ENCODE measurements around the gene ENDOV. TPM values are rescaled to one million over a fixed set of nuclear protein-coding genes. Genes with fewer than 3 reads are reported as not detected.

Gene ENDOV
- 9.1 TPM for total RNA-seq
- long read RNA-seq, partial matches to known transcripts, result 0 of 10 reads
- long read RNA-seq, other reads (novel, unspliced or antisense), result 9 of 10 reads

DNA sequence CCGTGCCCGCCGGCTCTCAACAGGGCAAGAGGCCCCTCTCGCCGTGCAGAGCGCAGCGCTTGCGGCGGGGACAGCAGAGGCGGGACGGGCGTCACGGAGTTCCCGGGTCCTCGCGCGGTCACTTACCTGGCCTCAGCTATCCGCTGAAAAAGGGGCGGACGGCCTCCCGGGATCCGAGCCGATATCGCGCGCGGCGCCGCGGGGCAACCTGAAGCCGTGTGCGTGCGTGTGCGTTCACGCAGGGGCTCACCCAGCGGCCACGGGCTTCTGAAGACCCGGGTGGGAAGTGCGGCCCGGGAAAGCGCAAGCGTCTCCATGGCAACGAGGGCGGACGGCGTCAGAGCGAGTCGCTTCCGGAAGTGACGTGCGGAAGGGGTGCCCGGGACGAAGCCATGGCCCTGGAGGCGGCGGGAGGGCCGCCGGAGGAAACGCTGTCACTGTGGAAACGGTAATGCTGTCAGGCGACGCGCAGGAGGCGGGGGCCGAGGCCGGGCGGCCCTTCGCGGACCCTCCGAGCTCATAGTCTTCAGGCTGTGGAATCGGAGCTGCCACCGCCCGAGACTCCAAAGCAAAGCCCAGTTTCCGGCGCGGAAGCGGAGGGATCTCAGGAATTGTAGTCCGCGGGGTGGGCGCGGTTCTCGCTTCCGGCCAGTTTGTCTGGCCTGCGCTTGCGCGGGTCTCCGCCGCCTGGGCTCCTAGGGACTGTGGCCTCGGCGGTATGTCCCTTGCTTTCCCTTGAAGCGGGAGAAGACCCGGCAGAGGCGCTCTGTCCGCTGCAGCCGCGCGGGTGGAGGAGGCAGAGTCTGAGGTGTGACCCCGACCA, at the start of gene ENDOV:
TSS of gene ENDOV (plus strand) at position 365 of the 823 bp plus-strand sequence. CDS start at position 393, 28 bp downstream.
- intact Hi-C loops (cut with micrococcal nuclease), result no loop called here
- ATAC-seq (peak; percentile 98), DNase-seq (peak; percentile 96)

DNA sequence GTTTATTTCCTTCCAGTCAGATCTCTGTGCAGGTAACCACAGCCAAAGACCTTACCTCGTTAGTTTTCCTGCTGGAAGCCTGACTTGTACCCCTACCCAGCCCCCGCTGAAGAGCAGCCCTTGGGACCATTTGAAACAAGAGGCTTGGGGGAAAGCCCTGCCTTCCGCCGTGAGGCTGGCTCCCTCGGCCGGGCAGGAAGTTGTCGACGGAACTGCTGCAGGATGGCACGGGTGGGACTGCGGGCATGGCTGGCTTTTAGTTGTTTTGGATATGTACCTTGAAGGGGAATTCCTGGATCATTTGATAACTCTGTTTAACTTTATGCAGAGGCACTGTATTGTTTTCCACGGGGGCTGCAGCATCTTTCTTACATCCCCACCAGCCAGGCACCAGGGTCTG, 49.0 kb upstream of the ENDOV start:
- intact Hi-C loops (cut with micrococcal nuclease), result no loop called here
- DNase-seq, result no peak

DNA sequence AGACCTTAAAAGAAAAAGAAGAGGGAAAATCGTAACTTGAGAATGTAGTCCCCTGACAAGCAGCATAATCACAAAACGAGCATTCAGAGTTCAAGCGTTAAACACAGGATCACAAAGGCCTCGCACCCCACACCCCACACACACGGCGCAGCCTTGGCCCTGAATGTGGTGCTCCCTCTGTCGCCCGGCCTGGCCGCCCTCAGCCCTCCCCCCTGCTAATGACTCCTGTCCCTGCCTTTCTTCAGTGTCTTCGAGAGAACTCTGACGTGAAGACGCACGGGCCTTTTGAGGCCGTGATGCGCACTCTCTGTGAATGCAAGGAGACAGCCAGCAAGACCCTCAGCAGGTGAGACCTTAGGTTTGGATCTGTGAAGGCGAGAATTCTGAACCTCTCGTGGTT, 47.5 kb upstream of the ENDOV start:
- intact Hi-C loops (cut with micrococcal nuclease), result no loop called here
- DNase-seq, result no peak
- ATAC-seq, result no peak

More for the DNA sequence above, 49.0 kb upstream of the ENDOV start:
- ATAC-seq, result no peak

DNA sequence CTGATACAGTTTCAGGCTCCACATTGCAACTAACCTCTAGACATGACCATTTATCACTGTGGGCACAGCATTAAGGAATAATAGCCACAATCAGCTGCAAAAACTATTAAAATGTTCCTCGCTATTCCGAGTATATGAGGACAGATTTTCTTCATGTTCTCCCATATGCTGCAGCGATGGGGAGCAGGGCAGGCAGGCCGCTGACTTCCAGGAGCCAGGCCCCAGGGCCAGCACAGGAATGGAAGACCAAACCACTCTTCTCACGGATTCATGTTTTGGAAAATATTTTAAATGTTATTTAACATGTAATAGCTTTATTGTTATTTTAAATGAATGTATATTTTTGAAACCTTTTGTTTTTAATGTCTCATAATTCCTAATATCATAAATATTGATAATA, 43.8 kb upstream of the ENDOV start:
- ATAC-seq, result no peak

DNA sequence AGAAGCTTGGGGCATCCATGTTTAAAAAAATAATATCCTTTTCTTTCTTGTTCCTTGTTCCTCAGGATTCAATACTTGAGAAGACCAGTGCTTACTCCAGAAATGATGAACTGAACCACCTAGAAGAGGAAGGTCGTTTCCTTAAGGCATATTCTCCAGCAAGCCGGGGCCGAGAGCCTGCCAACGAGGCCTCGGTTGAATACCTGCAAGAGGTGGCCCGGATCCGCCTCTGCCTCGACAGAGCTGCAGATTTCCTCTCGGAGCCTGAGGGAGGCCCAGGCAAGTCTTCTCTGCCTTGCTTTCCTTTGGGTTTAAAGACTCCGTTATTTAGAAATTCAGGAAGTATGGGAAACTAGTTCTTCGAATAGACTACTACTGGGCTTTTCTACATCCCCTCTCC, 42.5 kb upstream of the ENDOV start:
- intact Hi-C loops (cut with micrococcal nuclease), result no loop called here
- no peak for DNase-seq
- no peak for ATAC-seq

More for the DNA sequence above, 43.8 kb upstream of the ENDOV start:
- no peak for DNase-seq
- intact Hi-C loops (cut with micrococcal nuclease), result no loop called here

DNA sequence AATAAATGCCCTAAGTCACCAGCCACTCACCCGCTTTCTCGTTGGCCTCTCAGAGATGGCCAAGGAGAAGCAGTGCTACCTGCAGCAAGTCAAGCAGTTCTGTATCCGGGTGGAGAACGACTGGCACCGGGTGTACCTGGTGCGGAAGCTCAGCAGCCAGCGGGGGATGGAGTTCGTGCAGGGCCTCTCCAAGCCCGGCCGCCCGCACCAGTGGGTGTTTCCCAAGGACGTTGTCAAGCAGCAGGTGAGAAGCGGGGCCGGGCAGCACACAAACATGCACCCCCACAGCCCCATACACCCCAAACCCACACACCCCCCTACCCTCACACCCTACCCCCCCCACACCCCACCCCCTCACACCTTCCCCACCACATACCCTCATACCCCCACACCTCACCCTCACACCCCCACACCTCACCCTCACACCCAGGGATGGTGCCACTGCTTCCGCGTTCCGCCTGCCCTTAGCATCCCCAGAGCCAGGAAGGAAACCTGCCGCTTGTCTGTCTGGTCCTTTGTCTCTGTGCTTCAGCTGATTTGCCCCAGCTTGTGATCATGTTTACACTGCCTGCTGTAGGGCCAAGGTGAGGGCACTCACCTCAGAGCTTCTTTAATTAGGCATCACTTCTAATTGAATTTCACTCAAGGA, 41.9 kb upstream of the ENDOV start:
- intact Hi-C loops (cut with micrococcal nuclease), result no loop called here
- no peak for DNase-seq
- ATAC-seq, result no peak

DNA sequence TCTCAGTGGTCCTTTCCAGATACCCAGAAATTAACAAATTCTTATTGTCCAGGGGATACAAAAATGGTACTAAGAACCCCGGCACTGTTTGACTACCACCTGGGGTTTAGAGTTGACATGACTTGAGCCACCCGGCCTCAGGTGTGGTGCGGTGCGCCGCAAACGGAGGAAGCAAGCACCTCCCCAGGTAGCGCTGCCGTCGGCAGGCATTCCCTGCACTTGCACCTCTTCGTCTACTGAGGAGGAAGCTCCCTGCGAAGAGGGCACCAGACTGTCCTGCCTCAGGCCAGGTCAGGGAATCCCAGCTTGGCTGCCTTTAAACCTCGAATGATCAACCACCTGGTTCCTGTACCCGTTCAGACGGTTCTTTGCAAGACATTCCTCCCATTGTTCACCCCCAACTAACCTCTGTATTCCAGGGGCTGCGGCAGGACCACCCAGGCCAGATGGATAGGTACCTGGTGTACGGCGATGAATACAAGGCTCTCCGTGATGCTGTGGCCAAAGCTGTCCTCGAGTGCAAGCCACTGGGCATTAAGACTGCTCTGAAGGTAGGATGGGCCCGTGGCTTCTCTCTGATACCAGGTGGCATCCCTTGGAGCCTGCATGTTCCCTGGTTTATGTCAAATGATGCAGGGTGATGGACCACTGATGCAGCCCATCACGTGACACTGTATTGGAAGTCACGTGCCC, 40.8 kb upstream of the ENDOV start:
- DNase-seq, result no peak
- intact Hi-C loops (cut with micrococcal nuclease), result no loop called here
- ATAC-seq, result no peak

DNA sequence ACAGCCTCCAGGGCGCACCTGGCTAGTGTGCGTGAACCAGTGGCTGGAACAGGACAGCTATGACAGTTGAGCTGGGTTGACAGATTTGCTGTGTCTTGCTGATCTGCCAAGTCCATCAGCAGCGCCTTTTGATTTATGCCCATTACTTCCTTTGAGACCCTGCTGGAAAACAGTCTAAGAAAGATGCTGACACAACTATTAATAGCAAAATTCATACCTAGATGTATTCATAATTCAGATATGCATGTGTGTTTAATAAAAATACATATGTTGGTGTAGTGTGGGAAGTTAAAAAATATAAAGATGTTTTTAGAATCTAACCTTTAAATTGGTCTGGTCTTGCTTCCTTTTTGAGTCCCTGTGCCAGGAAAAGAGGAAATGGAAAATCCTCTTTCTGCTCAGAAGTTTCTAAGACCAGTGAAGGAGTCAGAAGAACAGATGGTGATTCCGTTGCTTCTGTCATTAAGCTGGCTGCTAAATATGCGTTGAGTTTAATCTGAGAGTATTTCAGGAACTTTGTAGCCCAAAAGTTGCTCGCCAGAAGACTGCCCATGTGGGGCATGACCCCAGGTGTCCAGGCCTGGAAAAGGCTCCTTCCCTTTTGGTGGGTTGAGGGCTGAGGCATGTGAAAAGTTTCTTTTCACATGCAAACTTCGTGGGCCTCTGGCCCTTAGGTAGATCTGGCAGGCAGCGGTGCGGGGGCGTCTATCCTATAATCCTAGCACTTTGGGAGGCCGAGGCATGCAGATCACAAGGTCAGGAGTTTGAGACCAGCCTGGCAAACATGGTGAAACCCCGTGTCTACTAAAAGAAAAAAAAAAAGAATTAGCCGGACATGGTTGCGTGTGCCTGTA, 40.0 kb upstream of the ENDOV start:
- intact Hi-C loops (cut with micrococcal nuclease), result no loop called here
- no peak for DNase-seq
- ATAC-seq, result no peak

DNA sequence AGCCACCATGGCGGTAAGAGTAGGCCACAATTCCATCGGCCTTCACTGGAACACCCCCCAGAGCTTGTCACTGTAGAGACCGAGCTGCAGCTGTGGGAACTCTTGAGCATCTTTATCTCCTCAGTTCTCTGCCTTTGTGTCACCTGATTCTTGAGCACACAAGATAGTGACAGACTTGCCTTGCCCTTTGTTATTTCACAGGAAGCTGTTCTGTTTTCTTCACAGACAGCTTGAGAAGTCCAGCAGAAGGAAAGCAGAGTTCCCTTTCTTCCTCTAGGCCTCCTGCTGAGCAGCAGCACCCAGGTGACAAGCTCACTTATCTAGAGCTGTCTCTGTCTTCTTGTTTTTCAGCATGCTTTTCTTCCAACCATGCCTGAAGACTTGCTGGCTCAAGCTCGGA, 38.4 kb upstream of the ENDOV start:
- no peak for ATAC-seq
- DNase-seq, result no peak
- intact Hi-C loops (cut with micrococcal nuclease), result no loop called here

DNA sequence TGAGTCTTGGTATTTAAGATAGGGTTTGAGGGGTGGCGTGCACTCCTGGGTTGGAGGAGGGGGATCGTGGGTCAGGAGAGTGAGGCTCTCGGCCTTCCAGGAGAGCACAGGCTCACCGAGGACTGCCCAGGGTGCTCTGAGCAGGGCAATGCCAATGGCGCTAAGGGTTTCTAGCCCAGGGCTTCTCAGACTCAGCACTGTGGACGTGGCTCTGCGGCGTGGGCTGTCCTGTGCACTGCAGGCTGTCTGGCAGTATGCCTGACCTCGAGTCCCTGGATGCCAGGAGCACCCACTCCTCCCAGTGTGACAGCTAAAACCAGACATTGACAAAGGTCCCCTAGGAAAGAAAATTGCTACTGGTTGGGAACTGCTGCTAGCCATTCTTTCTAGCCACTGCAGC, 37.2 kb upstream of the ENDOV start:
- DNase-seq, result no peak
- intact Hi-C loops (cut with micrococcal nuclease), result no loop called here
- ATAC-seq, result no peak

DNA sequence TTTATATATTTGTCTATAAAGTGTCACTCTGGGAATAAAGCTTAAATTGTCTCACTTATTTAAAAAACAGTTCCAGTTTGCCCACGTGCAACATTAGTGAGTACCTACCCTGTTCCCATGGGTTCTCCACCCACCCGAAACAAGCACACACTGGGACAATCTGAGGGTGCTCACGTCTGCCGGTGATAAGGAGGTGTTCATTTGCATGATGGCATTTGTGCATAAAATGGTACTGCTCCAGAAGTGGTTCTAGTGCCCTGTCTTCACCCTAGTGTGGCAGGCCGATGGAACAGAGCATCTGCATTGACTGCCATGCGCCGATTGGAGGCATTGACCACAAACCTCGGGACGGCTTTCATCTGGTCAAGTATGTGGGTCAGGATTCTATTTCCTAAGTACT, 35.6 kb upstream of the ENDOV start:
- ATAC-seq (peak; percentile 57), DNase-seq (no peak)
- intact Hi-C loops (cut with micrococcal nuclease), result no loop called here

DNA sequence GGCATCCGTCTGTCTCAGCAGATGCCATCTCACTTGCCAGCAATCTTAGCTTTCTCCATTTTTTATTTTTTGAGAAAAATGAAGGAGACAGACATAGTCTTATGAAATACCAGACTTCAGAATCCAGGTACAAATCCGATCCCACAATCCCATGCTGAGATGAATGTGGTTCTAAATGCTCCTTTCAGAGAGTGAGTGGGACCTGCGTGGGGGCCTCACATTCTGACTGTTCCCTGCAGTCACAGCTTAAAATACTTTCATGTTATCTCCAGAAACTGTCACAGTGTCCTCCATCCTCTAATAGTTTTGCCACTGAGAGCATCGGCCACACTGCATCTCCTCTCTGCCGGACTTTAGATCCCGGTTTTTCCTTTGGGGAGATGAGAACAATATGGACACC, 34.9 kb upstream of the ENDOV start:
- ATAC-seq (no peak), DNase-seq (no peak)
- intact Hi-C loops (cut with micrococcal nuclease), result no loop called here

DNA sequence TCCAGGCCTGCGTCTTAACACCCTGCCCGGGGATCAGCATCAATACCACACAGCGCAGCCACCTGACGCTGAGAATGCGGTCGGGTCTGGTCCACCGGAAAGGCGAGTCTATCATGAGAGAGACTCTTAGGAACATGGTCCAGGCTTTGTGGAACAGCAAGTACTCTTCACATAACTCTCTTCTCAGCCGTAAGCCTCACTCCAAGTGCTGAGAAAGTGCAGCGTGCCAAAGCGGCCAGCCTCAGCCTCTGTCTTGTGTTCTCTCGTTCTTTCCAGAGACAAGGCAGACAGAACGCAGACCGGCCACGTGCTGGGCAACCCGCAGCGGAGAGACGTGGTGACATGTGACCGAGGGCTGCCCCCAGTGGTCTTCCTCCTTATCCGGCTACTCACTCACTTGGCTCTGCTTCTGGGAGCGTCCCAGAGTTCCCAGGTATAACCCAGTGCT, 34.4 kb upstream of the ENDOV start:
- DNase-seq, result no peak

DNA sequence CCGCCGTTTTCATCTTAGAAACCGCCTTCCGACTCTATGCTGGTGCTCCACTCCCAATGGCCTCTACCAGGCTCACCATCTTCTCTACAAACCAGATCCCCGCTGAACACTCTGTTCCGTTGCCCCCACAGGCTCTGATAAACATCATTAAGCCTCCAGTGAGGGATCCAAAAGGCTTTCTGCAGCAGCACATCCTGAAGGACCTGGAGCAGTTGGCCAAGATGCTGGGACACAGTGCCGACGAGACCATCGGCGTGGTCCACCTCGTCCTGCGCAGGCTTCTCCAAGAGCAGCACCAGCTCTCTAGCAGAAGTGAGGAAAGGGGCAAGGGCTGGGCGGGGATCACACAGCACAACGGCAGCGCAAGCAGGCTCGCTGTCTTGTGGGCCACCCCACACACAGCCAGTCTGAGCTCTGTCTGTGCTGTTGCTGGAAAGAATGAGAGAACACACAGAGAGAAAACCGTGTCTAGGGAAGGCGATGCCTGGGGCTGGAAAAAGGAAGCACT, 33.5 kb upstream of the ENDOV start:
- DNase-seq (no peak), ATAC-seq (no peak)
- intact Hi-C loops (cut with micrococcal nuclease), result no loop called here

More for the DNA sequence above, 34.4 kb upstream of the ENDOV start:
- intact Hi-C loops (cut with micrococcal nuclease), result no loop called here
- no peak for ATAC-seq

DNA sequence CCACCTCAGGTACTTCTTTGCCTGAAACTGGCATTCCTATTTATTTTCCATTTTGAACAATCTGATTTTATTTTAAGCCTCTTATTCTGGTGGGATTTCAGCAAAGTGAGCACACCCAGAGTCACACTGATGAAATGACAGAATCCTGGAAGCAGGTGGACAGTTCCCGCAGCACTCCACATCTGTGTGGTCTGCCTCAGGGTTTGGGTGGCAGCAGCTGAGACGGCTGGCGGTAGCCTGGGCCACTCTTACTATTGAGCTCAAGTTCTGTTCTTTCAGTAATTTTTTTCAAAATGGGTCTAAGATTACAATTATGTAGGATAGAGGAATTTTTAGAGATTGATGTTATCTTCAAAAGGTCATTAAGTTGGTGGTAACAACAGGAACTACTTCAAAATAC, 32.5 kb upstream of the ENDOV start:
- DNase-seq (no peak), ATAC-seq (no peak)
- intact Hi-C loops (cut with micrococcal nuclease), result no loop called here

DNA sequence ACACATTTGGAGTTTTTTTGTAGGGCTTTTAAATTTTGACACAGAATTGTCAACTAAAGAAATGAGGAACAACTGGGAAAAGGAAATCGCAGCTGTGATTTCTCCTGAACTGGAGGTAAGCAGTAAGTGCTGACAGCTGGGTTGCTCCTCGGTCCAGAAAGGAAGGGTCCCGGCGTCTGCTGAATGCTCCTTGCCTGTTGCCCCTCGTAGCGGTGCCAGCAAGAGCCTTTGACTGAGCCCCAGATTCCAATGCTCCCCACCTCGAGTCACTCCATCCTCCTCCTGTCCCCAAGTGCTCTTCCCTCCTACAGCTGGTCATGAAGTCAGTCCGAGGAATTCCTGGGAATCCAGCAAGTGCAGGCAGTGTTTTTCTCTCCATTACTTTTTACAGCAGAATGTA, 32.0 kb upstream of the ENDOV start:
- intact Hi-C loops (cut with micrococcal nuclease), result no loop called here
- ATAC-seq, result no peak
- DNase-seq, result no peak

DNA sequence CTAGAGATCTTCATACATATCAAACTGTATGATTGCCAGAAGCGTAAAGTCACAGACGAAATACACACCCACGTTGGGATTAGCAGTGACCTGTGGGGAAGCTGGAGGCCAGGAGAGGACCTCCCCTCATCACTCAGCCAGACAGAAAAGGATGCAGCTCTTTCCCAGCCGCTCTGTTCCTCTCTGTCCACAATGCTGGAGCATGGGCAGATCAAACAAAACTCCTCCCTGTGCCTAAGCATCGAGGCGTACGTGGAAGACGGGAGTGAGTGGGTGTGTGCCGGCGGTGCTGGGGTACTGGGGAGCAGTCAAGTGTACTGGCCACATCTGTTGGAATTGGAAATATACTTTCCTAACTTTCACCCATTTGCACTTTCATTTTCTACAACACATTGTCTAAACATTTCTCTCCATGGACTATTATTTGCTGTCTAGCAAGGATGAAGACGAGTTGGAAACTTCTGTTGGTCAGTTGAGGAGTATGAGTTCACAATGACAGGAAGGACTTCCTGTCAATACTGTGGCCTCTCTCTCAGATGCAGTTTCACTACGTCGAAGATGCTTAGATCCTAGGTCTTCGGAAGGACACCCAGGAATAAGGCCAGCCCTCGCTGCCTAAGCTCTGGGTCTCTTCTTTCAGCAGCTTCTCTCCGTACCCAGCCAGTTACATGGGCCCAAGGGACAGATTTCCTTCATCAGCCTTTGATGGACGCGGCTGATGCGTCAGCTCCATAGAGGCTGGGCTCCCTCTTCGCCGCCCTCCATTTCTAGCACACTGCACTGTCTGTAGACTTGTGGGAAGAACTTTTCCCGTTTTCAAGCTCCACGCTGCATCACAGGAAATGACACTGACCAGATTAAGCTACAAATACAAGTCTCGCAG, 30.6 kb upstream of the ENDOV start:
- no peak for DNase-seq
- intact Hi-C loops (cut with micrococcal nuclease), result no loop called here
- ATAC-seq, result no peak

DNA sequence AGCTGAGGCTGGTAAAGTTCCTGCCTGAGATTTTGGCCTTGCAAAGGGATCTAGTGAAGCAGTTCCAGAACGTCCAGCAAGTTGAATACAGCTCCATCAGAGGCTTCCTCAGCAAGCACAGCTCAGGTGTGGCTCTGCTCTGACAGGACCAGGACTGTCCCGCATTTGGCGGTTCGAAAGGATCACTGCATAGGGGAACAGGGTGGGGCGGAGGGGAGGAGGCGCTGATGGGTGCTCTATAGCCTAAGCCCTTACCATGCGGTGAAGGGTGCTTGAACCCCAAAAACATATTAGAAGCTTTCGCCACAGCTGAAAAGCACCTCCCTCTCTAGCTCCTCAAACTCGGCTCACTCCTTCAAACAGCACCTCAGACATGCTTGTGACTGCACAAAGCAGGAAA, 29.9 kb upstream of the ENDOV start:
- DNase-seq, result no peak
- peak; percentile 15 for ATAC-seq
- intact Hi-C loops (cut with micrococcal nuclease), result no loop called here

Measured in left ventricle myocardium superior (tissue), 1 donor.